Measurements from ENCODE around the gene SNCG. TPM values are rescaled to one million over a fixed set of nuclear protein-coding genes. Genes with fewer than 3 reads are reported as not detected.

SNCG gene
- total and polyA plus RNA-seq, 8 donors, result 3.7 to 15.0 (median 5.5) TPM

- TF ChIP-seq CTCF (IDR thresholded peaks at IDR 0.05), result no peak
- Histone ChIP-seq H3K9me3 (no peaks in the 10 kb centered on the region), H3K4me3 (no peak overlapping the region), H3K27me3 (peaks cover 0 to 38% of the 10 kb centered on the region in 2 donors), H3K27ac (no peak overlapping the region), H3K36me3 (no peaks in the 10 kb centered on the region), H3K4me1 (peaks cover 27 to 50% of the 10 kb centered on the region in 2 donors)
- intact Hi-C loops (cut with DNase I), result no loop called here
- DNase-seq (no peak), ATAC-seq (no peak)
These were observed 7.7 kb downstream of the SNCG start for GRCh38 chr10:86965986-86966654.

GRCh38 chr10:86967481-86967941 lies 9.1 kb downstream of the SNCG start:
- Histone ChIP-seq H3K9me3 (no peaks in the 10 kb centered on the region), H3K27ac (peak overlapping the region in 1 of 2 donors; percentile 92), H3K36me3 (no peaks in the 10 kb centered on the region), H3K27me3 (peaks cover 0 to 49% of the 10 kb centered on the region in 2 donors), H3K4me1 (peaks cover 32 to 58% of the 10 kb centered on the region in 2 donors), H3K4me3 (peak overlapping the region in 1 of 2 donors; percentile 56)
- intact Hi-C loops (cut with DNase I), result no loop called here
- TF ChIP-seq CTCF (IDR thresholded peaks at IDR 0.05), result no peak
- ATAC-seq (no peak), DNase-seq (peak in 1 of 4 donors; percentile 44)

GRCh38 chr10:86968271-86968993 lies 10.0 kb downstream of the SNCG start, which contains the start of gene ADIRF:
Gene ADIRF, plus strand, starts transcription at chr10:86968482. Its CDS starts 63 bp downstream, at chr10:86968545.
- H3K36me3 ChIP-seq, result no peaks in the 10 kb centered on the region
- DNase-seq (peak in 1 of 4 donors; percentile 88), ATAC-seq (peak; percentile 25)
- intact Hi-C loops (cut with DNase I), result no loop called here
- H3K4me3 ChIP-seq, result peak within 1 kb of the TSS; percentile 52 to 56
- peak within 1 kb of the TSS; percentile 89 to 92 for H3K27ac ChIP-seq
- peaks cover 32 to 58% of the 10 kb centered on the region in 2 donors for H3K4me1 ChIP-seq
- no peaks in the 10 kb centered on the region for H3K9me3 ChIP-seq
- H3K27me3 ChIP-seq, result peaks cover 0 to 49% of the 10 kb centered on the region in 2 donors
- TF ChIP-seq CTCF (IDR thresholded peaks at IDR 0.05), result no peak

- H3K4me1 ChIP-seq, result peaks cover 32 to 58% of the 10 kb centered on the region in 2 donors
- H3K27ac ChIP-seq, result peak overlapping the region; percentile 89 to 92
- H3K27me3 ChIP-seq, result peaks cover 0 to 49% of the 10 kb centered on the region in 2 donors
- intact Hi-C loops (cut with DNase I), result no loop called here
- ATAC-seq (no peak), DNase-seq (no peak)
- peak overlapping the region; percentile 52 to 56 for H3K4me3 ChIP-seq
- no peak for TF ChIP-seq CTCF (IDR thresholded peaks at IDR 0.05)
- H3K36me3 ChIP-seq, result no peaks in the 10 kb centered on the region
- H3K9me3 ChIP-seq, result no peaks in the 10 kb centered on the region
These were observed 10.6 kb downstream of the SNCG start for GRCh38 chr10:86968994-86969355.
